ENCODE results near the gene CHIA.

CHIA gene

DNA sequence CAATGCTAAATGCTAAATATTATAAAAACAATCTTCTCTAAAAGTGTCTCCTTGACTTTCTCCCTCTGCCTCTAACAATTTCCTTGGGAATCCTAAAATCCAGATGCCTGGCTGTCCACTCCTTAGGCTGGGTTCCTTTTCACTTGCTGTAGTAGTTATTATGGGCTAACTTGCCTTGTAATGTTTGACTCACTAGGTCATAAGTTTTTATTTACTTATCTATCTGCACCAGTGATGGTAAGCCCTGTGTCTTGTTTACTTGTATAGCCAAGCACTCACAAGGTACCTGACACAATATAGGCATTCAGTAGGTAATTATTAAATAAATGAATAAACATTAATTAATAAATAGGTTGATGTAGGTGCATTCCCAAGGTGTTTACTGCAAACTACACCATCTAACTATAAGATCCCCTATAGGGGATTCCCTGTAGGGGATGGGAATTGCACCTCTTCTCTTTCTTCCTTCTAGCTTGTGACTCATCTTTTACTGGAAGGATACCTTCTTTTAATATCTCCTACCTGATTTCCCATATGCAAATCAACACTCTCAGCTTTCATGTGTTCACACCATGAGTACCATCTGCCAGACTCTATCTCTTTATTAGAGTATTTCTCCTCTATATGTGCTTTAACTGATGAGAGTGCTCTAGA lies 14.7 kb upstream of the CHIA start:
- 0 out of 2 replicates have a peak, but pooled peaks cover 4% of the 10 kb centered on the region for H3K9me3 ChIP-seq (ENCODE audit: insufficient read depth, low read length)
- H2AFZ ChIP-seq (ENCODE audit: low read depth, low read length) = no peak overlapping the region
- no peaks in the 10 kb centered on the region for H3K4me1 ChIP-seq (ENCODE audit: low read length)
- TF ChIP-seq EZH2phosphoT487 (IDR thresholded peaks at IDR 0.05; ENCODE audit: low read depth) = no peak
- TF ChIP-seq, protein P1, sequence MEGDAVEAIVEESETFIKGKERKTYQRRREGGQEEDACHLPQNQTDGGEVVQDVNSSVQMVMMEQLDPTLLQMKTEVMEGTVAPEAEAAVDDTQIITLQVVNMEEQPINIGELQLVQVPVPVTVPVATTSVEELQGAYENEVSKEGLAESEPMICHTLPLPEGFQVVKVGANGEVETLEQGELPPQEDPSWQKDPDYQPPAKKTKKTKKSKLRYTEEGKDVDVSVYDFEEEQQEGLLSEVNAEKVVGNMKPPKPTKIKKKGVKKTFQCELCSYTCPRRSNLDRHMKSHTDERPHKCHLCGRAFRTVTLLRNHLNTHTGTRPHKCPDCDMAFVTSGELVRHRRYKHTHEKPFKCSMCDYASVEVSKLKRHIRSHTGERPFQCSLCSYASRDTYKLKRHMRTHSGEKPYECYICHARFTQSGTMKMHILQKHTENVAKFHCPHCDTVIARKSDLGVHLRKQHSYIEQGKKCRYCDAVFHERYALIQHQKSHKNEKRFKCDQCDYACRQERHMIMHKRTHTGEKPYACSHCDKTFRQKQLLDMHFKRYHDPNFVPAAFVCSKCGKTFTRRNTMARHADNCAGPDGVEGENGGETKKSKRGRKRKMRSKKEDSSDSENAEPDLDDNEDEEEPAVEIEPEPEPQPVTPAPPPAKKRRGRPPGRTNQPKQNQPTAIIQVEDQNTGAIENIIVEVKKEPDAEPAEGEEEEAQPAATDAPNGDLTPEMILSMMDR (IDR thresholded peaks at IDR 0.05; ENCODE audit: low read depth, low read length) = no peak
- no peak overlapping the region for H3K4me3 ChIP-seq (ENCODE audit: low read length)
- H3K79me2 ChIP-seq (ENCODE audit: low read length) = no peaks in the 10 kb centered on the region
- no peak overlapping the region for H3K9ac ChIP-seq (ENCODE audit: low read length)
- no peak overlapping the region for H3K27ac ChIP-seq (ENCODE audit: low read length)
- no peaks in the 10 kb centered on the region for H4K20me1 ChIP-seq (ENCODE audit: insufficient read depth, low read length)
- no peak overlapping the region for H3K4me2 ChIP-seq (ENCODE audit: low read length)
- no peaks in the 10 kb centered on the region for H3K36me3 ChIP-seq (replicated peaks; ENCODE audit: low read depth, low read length)
- H3K27me3 ChIP-seq (ENCODE audit: low read depth, low read length) = no peaks in the 10 kb centered on the region

DNA sequence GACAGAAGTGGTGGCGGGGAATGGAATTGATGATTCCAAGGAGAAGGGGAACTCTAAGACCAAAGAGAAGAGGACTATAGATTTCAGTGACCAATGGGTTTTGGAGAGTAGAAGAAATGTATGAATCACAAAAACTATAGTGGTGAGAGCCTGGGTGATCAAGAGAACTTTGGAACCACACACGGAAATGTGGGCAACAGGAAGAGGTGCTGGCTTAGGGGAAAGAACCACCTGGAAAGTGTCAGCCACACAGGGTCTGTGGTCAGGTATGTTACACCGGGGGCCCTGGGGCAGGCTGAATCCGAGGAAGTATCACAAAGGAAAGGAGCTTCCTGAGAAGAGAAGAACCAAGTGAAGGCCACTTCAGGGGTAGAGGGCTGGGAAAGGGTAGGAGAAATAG lies 11.5 kb upstream of the CHIA start:
- H2AFZ ChIP-seq (ENCODE audit: low read depth, low read length) = no peak overlapping the region
- no peaks in the 10 kb centered on the region for H3K36me3 ChIP-seq (replicated peaks; ENCODE audit: low read depth, low read length)
- no peaks in the 10 kb centered on the region for H4K20me1 ChIP-seq (ENCODE audit: insufficient read depth, low read length)
- H3K27me3 ChIP-seq (ENCODE audit: low read depth, low read length) = no peaks in the 10 kb centered on the region
- no peaks in the 10 kb centered on the region for H3K4me1 ChIP-seq (ENCODE audit: low read length)
- no peak overlapping the region for H3K9ac ChIP-seq (ENCODE audit: low read length)
- H3K4me3 ChIP-seq (ENCODE audit: low read length) = no peak overlapping the region
- H3K27ac ChIP-seq (ENCODE audit: low read length) = no peak overlapping the region
- no peak overlapping the region for H3K4me2 ChIP-seq (ENCODE audit: low read length)
- H3K9me3 ChIP-seq (ENCODE audit: insufficient read depth, low read length) = 0 out of 2 replicates have a peak, but pooled peaks cover 4% of the 10 kb centered on the region
- no peaks in the 10 kb centered on the region for H3K79me2 ChIP-seq (ENCODE audit: low read length)
- TF ChIP-seq, protein P1 (IDR thresholded peaks at IDR 0.05; ENCODE audit: low read depth, low read length) = no peak
- no peak for TF ChIP-seq EZH2phosphoT487 (IDR thresholded peaks at IDR 0.05; ENCODE audit: low read depth)

DNA sequence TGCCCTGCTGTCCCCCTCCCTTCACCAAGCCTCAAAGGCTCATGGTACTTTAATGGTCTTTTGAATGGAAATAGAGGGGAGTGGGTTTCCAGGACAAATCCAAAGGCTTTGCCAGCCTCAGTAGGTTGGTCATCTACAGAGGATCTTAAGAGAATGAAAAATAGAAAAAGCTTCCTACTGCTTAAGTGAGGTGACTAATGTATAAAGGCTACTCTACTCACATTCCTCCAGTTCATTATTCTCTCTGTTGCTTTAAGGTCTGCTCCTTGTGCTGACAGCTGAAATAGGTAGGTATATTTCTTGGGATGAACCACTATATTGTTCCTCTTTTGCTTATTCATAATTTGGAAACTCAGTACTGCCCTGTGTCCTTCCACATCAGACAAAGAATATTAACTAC lies 10.4 kb upstream of the CHIA start:
- no peak overlapping the region for H3K4me2 ChIP-seq (ENCODE audit: low read length)
- H2AFZ ChIP-seq (ENCODE audit: low read depth, low read length) = no peak overlapping the region
- H3K4me1 ChIP-seq (ENCODE audit: low read length) = no peaks in the 10 kb centered on the region
- no peaks in the 10 kb centered on the region for H3K27me3 ChIP-seq (ENCODE audit: low read depth, low read length)
- H3K36me3 ChIP-seq (replicated peaks; ENCODE audit: low read depth, low read length) = no peaks in the 10 kb centered on the region
- no peak overlapping the region for H3K4me3 ChIP-seq (ENCODE audit: low read length)
- H4K20me1 ChIP-seq (ENCODE audit: insufficient read depth, low read length) = no peaks in the 10 kb centered on the region
- H3K9ac ChIP-seq (ENCODE audit: low read length) = no peak overlapping the region
- H3K79me2 ChIP-seq (ENCODE audit: low read length) = no peaks in the 10 kb centered on the region
- H3K27ac ChIP-seq (ENCODE audit: low read length) = no peak overlapping the region
- 0 out of 2 replicates have a peak, but pooled peaks cover 4% of the 10 kb centered on the region for H3K9me3 ChIP-seq (ENCODE audit: insufficient read depth, low read length)
- TF ChIP-seq EZH2phosphoT487 (IDR thresholded peaks at IDR 0.05; ENCODE audit: low read depth) = no peak
- TF ChIP-seq, protein P1 (IDR thresholded peaks at IDR 0.05; ENCODE audit: low read depth, low read length) = no peak

DNA sequence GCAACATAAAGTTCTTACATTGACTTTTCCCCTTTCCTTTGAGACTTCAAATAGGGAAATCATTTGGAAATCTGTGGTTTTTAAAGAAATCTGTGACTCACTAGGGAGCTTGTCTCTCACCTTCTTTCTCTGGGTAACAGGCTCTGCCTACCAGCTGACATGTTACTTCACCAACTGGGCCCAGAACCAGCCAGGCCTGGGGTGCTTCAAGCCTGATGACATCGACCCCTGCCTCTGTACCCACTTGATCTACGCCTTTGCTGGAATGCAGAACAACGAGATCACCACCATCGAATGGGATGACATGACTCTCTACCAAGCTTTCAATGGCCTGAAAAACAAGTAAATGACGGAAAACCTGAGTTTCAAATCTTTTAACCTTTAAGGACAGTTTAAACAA lies 9.2 kb upstream of the CHIA start:
- Histone ChIP-seq H3K27ac (ENCODE audit: low read length) (no peak overlapping the region), H3K36me3 (replicated peaks; ENCODE audit: low read depth, low read length) (no peaks in the 10 kb centered on the region), H3K9ac (ENCODE audit: low read length) (no peak overlapping the region), H3K27me3 (ENCODE audit: low read depth, low read length) (no peaks in the 10 kb centered on the region), H3K79me2 (ENCODE audit: low read length) (no peaks in the 10 kb centered on the region), H3K4me1 (ENCODE audit: low read length) (no peaks in the 10 kb centered on the region), H4K20me1 (ENCODE audit: insufficient read depth, low read length) (no peaks in the 10 kb centered on the region), H3K4me3 (ENCODE audit: low read length) (no peak overlapping the region), H3K9me3 (ENCODE audit: insufficient read depth, low read length) (0 out of 2 replicates have a peak, but pooled peaks cover 4% of the 10 kb centered on the region), H2AFZ (ENCODE audit: low read depth, low read length) (no peak overlapping the region), H3K4me2 (ENCODE audit: low read length) (no peak overlapping the region)
- TF ChIP-seq EZH2phosphoT487 (IDR thresholded peaks at IDR 0.05; ENCODE audit: low read depth) = no peak
- TF ChIP-seq, protein P1 (IDR thresholded peaks at IDR 0.05; ENCODE audit: low read depth, low read length) = no peak
